IMR-90 (cell line): ENCODE data around the gene HECW1. TPM values are rescaled to one million over a fixed set of nuclear protein-coding genes. Genes with fewer than 3 reads are reported as not detected.

Source experiments
- ATAC-seq: fragments of 200-7000 bp; cut with Tn5 transposase; 2 replicates; pipeline ENCODE4 v1.9.1; 2020; ENCODE audit warnings: low read depth, mild to moderate bottlenecking, moderate library complexity
- BruUV-seq: library from RNA; stranded (reverse); fragments of 400-500 nt; replicated peaks from 2 replicates; lab custom pipeline; 2021; lab: Mats Ljungman, UMichigan
- CTCF ChIA-PET: fragments of 300-600 bp; formaldehyde crosslinking; extraction: SDS; loops from one replicate; lab custom pipeline; 2021; ENCODE audit warnings: antibody characterized with exemption; lab: Yijun Ruan, JAX
- POLR2A ChIA-PET: fragments of 300-600 bp; sonication (Branson Sonifier 250); formaldehyde crosslinking; loops from one replicate; lab custom pipeline; 2022; ENCODE audit warnings: antibody characterized with exemption; ENCODE audit not compliant: unreplicated experiment; lab: Charles Lee
- DNase-seq: peaks from one replicate; pipeline ENCODE4 v3.0.0; 2013
- H2AFZ ChIP-seq: replicated peaks from 2 replicates; pipeline ENCODE3; 2013; ENCODE audit warnings: low read length, mild to moderate bottlenecking; ENCODE audit not compliant: poor library complexity
- H2AK5ac ChIP-seq: 2 replicates; pipeline ENCODE4 v1.6.1; 2013; ENCODE audit warnings: low read depth, low read length, inconsistent platforms
- H2AK9ac ChIP-seq: replicated peaks from 2 replicates; pipeline ENCODE3; 2013; ENCODE audit warnings: mild to moderate bottlenecking, low read depth, low read length, moderate library complexity; ENCODE audit not compliant: poor library complexity
- H2BK120ac ChIP-seq: 2 replicates; pipeline ENCODE4 v1.6.1; 2013; ENCODE audit warnings: low read depth, low read length, inconsistent platforms
- H2BK15ac ChIP-seq: 3 replicates; pipeline ENCODE4 v1.6.1; 2013; ENCODE audit warnings: low read depth, low read length, inconsistent platforms
- H2BK20ac ChIP-seq: 2 replicates; pipeline ENCODE4 v1.6.1; 2013; ENCODE audit warnings: low read depth, mild to moderate bottlenecking, inconsistent platforms, low read length, moderate library complexity
- H2BK5ac ChIP-seq: 2 replicates; pipeline ENCODE4 v1.6.1; 2013; ENCODE audit warnings: mild to moderate bottlenecking, low read depth, low read length, inconsistent platforms; ENCODE audit not compliant: poor library complexity, severe bottlenecking
- H3K14ac ChIP-seq: replicated peaks from 2 replicates; pipeline ENCODE4 v1.6.1; 2013; ENCODE audit warnings: low read depth, low read length, inconsistent platforms
- H3K18ac ChIP-seq: 2 replicates; pipeline ENCODE4 v1.6.1; 2013; ENCODE audit warnings: low read depth, low read length, control low read depth
- H3K23ac ChIP-seq: 2 replicates; pipeline ENCODE4 v1.6.1; 2013; ENCODE audit warnings: low read depth, low read length, inconsistent platforms
- H3K27ac ChIP-seq: 2 replicates; pipeline ENCODE4 v1.5.1; 2013; ENCODE audit warnings: mild to moderate bottlenecking, control low read depth, low read length; ENCODE audit not compliant: insufficient read depth
- H3K27me3 ChIP-seq: 2 replicates; pipeline ENCODE4 v1.6.1; 2013; ENCODE audit warnings: low read length; ENCODE audit not compliant: control insufficient read depth, insufficient read depth
- H3K36me3 ChIP-seq: 2 replicates; pipeline ENCODE4 v1.6.1; 2013; ENCODE audit warnings: low read length, mixed read lengths; ENCODE audit not compliant: control insufficient read depth, insufficient read depth
- H3K4ac ChIP-seq: 2 replicates; pipeline ENCODE4 v1.6.1; 2013; ENCODE audit warnings: low read depth, low read length, inconsistent platforms
- H3K4me1 ChIP-seq: 2 replicates; pipeline ENCODE4 v1.6.1; 2013; ENCODE audit warnings: low read length, mixed read lengths; ENCODE audit not compliant: control insufficient read depth, insufficient read depth
- H3K4me2 ChIP-seq: 2 replicates; pipeline ENCODE4 v1.6.1; 2013; ENCODE audit warnings: low read depth, mild to moderate bottlenecking, control low read depth, low read length, moderate library complexity
- H3K4me3 ChIP-seq: 2 replicates; pipeline ENCODE4 v1.5.1; 2013; ENCODE audit warnings: low read depth, mild to moderate bottlenecking, control low read depth, low read length, moderate library complexity; ENCODE audit not compliant: insufficient read depth
- H3K56ac ChIP-seq: 2 replicates; pipeline ENCODE4 v1.6.1; 2013; ENCODE audit warnings: low read length, inconsistent platforms; ENCODE audit not compliant: insufficient read depth; ENCODE audit errors: extremely low read depth
- H3K79me1 ChIP-seq, 2 experiments: 2 replicates each; pipeline ENCODE4 v1.6.1; 2013; ENCODE audit warnings: low read length in 2 of 2, inconsistent platforms in 1 of 2, low read depth in 1 of 2
- H3K9ac ChIP-seq: 2 replicates; pipeline ENCODE4 v1.6.1; 2013; ENCODE audit warnings: low read depth, low read length, control low read depth
- H3K9me1 ChIP-seq: 2 replicates; pipeline ENCODE4 v1.6.1; 2013; ENCODE audit warnings: low read length, inconsistent platforms; ENCODE audit not compliant: insufficient read depth
- H3K9me3 ChIP-seq: 2 replicates; pipeline ENCODE4 v1.6.1; 2013; ENCODE audit warnings: low read length; ENCODE audit not compliant: control insufficient read depth, insufficient read depth
- H4K20me1 ChIP-seq: 2 replicates; pipeline ENCODE4 v1.6.1; 2013; ENCODE audit warnings: low read length, inconsistent platforms; ENCODE audit not compliant: insufficient read depth
- H4K5ac ChIP-seq: 2 replicates; pipeline ENCODE4 v1.6.1; 2013; ENCODE audit warnings: mild to moderate bottlenecking, low read depth, low read length, control low read depth
- H4K8ac ChIP-seq, 2 experiments: 2 replicates each; pipeline ENCODE4 v1.6.1; 2013; ENCODE audit warnings: low read depth in 2 of 2, low read length in 2 of 2, control low read depth in 1 of 2, inconsistent platforms in 1 of 2
- H4K91ac ChIP-seq: 2 replicates; pipeline ENCODE4 v1.6.1; 2013; ENCODE audit warnings: low read depth, low read length, inconsistent platforms; ENCODE audit not compliant: insufficient read depth
- BHLHE40 ChIP-seq: fragments of 150-350 bp; IDR thresholded peaks from 2 replicates; pipeline ENCODE4 v1.6.1; 2016; ENCODE audit warnings: mild to moderate bottlenecking, low read depth, low read length
- CHD1 ChIP-seq: IDR thresholded peaks from 2 replicates; pipeline ENCODE4 v1.6.1; 2012; ENCODE audit warnings: low read depth, low read length, improper control_type of control experiment
- CTCF ChIP-seq: conservative IDR thresholded peaks from 2 replicates; pipeline ENCODE4 v1.5.1; 2012; ENCODE audit warnings: mild to moderate bottlenecking, low read depth, low read length, improper control_type of control experiment
- ELK1 ChIP-seq: fragments of 150-350 bp; IDR thresholded peaks from 2 replicates; pipeline ENCODE4 v1.6.1; 2016; ENCODE audit warnings: low read depth, mild to moderate bottlenecking, low read length, moderate library complexity, borderline replicate concordance
- FOS ChIP-seq: fragments of 150-350 bp; IDR thresholded peaks from 2 replicates; pipeline ENCODE4 v1.6.1; 2016; ENCODE audit warnings: low read depth, low read length
- MAFK ChIP-seq: IDR thresholded peaks from 2 replicates; pipeline ENCODE4 v1.6.1; 2012; ENCODE audit warnings: low read depth, low read length, improper control_type of control experiment
- MAZ ChIP-seq: IDR thresholded peaks from 2 replicates; pipeline ENCODE4 v1.6.1; 2012; ENCODE audit warnings: low read depth, mild to moderate bottlenecking, low read length, improper control_type of control experiment, moderate library complexity, borderline replicate concordance
- MXI1 ChIP-seq: IDR thresholded peaks from 2 replicates; pipeline ENCODE4 v1.6.1; 2012; ENCODE audit warnings: low read depth, mild to moderate bottlenecking, low read length, moderate library complexity, borderline replicate concordance
- NFE2L2 ChIP-seq: fragments of 150-350 bp; IDR thresholded peaks from 2 replicates; pipeline ENCODE4 v1.6.1; 2016; ENCODE audit warnings: low read depth, mild to moderate bottlenecking, low read length
- POLR2A ChIP-seq: IDR thresholded peaks from 2 replicates; pipeline ENCODE4 v1.6.1; 2012; ENCODE audit warnings: mild to moderate bottlenecking, low read depth, low read length
- RAD21 ChIP-seq: IDR thresholded peaks from 2 replicates; pipeline ENCODE4 v1.6.1; 2012; ENCODE audit warnings: low read length, improper control_type of control experiment
- RCOR1 ChIP-seq: IDR thresholded peaks from 2 replicates; pipeline ENCODE4 v1.6.1; 2012; ENCODE audit warnings: mild to moderate bottlenecking, low read length, improper control_type of control experiment; ENCODE audit not compliant: insufficient replicate concordance
- RFX5 ChIP-seq: IDR thresholded peaks from 2 replicates; pipeline ENCODE4 v1.8.0; 2012; ENCODE audit warnings: low read depth, mild to moderate bottlenecking, low read length, moderate library complexity
- SMC3 ChIP-seq: fragments of 150-350 bp; IDR thresholded peaks from 2 replicates; pipeline ENCODE4 v1.6.1; 2016; ENCODE audit warnings: low read depth, mild to moderate bottlenecking, antibody characterized with exemption, low read length, moderate library complexity
- USF2 ChIP-seq: fragments of 150-350 bp; IDR thresholded peaks from 2 replicates; pipeline ENCODE4 v1.6.1; 2017; ENCODE audit warnings: mild to moderate bottlenecking, antibody characterized with exemption, low read length, low read depth
- WGBS, 2 experiments: methylation state at CpG; one replicate each; pipeline versions ENCODE4 v1.1.5 to v1.1.7; 2013; ENCODE audit warnings: missing lambda C conversion rate in 2 of 2; ENCODE audit not compliant: insufficient read length in 1 of 2; ENCODE audit errors: extremely low coverage in 2 of 2; 5-methylcytosine and 5-hydroxymethylcytosine counted together
- dilution Hi-C: fragments of 300-500 bp; cut with HindIII; formaldehyde crosslinking; loops from one replicate; pipeline ENCODE4 v1.14.3; 2018; ENCODE audit warnings: low sequenced_read_pairs; ENCODE audit not compliant: unreplicated experiment
- in situ Hi-C: fragments of 300-500 bp; cut with MboI; formaldehyde crosslinking; loops from 3 replicates; pipeline ENCODE4 v1.14.3; 2019; ENCODE audit warnings: low sequenced_read_pairs, inconsistent platforms, mixed read lengths
- intact Hi-C: fragments of 100-400 bp; cut with micrococcal nuclease; formaldehyde crosslinking; loops from 2 replicates; pipeline ENCODE4 v1.10.0; 2022
- polyA plus RNA-seq, 3 experiments: library from polyadenylated mRNA; depleted of rRNA; stranded (reverse); fragments of >200 nt; gene quantifications; 2 replicates each; pipeline ENCODE4 v1.2.3, GENCODE V29; 2012; ENCODE audit warnings: low replicate concordance in 1 of 3
- total RNA-seq: library from RNA; depleted of rRNA; stranded (reverse); fragments of >200 nt; gene quantifications from 2 replicates; pipeline ENCODE4 v1.2.3, GENCODE V29; 2012

The HECW1 gene
- total and polyA plus RNA-seq, 2 of the 4 experiments (the other 2 are of a cell fraction) = 0.56 to 1.3 TPM

- no peak for DNase-seq
- H3K23ac ChIP-seq = no peak overlapping the region
- H3K9ac ChIP-seq = no peak overlapping the region
- no peak overlapping the region for H3K4ac ChIP-seq
- H2BK120ac ChIP-seq = no peak overlapping the region
- intact Hi-C loops (no loop called here), dilution Hi-C loops (no loop called here), in situ Hi-C loops (no loop called here)
- no peaks in the 10 kb centered on the region for H3K27me3 ChIP-seq
- no peak overlapping the region for H4K91ac ChIP-seq
- no peak overlapping the region for H2AK9ac ChIP-seq
- no TSS peak for BruUV-seq
- TF ChIP-seq USF2 = no peak
- no peak for TF ChIP-seq CHD1
- TF ChIP-seq RAD21 = no peak
- TF ChIP-seq MAZ = no peak
- TF ChIP-seq RFX5 = no peak
- no peak for TF ChIP-seq RCOR1
- no peak for TF ChIP-seq BHLHE40
- no peak for TF ChIP-seq MXI1
- no peak for TF ChIP-seq POLR2A
- TF ChIP-seq CTCF = no peak
- no peak for TF ChIP-seq MAFK
- no peak for TF ChIP-seq ELK1
- no peak for TF ChIP-seq NFE2L2
- no peak for TF ChIP-seq SMC3
- no peak for TF ChIP-seq FOS
- ATAC-seq = no peak
- no peak overlapping the region for H4K5ac ChIP-seq
- H3K18ac ChIP-seq = no peak overlapping the region
- no peak overlapping the region for H2AK5ac ChIP-seq
- peaks cover 5% of the 10 kb centered on the region; the same call in 1 of the 2 replicates for H3K4me1 ChIP-seq
- no peaks in the 10 kb centered on the region for H3K9me3 ChIP-seq
- H3K4me3 ChIP-seq = no peak overlapping the region
- H4K20me1 ChIP-seq = no peaks in the 10 kb centered on the region
- no peak overlapping the region for H3K56ac ChIP-seq
- H3K27ac ChIP-seq = no peak overlapping the region
- no peak overlapping the region for H2BK20ac ChIP-seq
- H2AFZ ChIP-seq = no peak overlapping the region
- ChIA-PET CTCF (no interaction called here), POLR2A (no interaction called here)
- no peak overlapping the region for H3K4me2 ChIP-seq
- 87% methylated on average over 3 of the region's 5 CpGs; no CpG with 5 or more reads in 1 of the 2 experiments for WGBS, 2 experiments
- H3K36me3 ChIP-seq = no peaks in the 10 kb centered on the region
- H4K8ac ChIP-seq = no peak overlapping the region
- no peak overlapping the region for H3K14ac ChIP-seq
- H3K9me1 ChIP-seq = peaks cover 13% of the 10 kb centered on the region
- H2BK5ac ChIP-seq = no peak overlapping the region
- peaks cover 0 to 9% of the 10 kb centered on the region in 2 experiments; a peak in 2 of 4 replicates for H3K79me1 ChIP-seq
- H2BK15ac ChIP-seq = no peak overlapping the region
Observed at GRCh38 chr7:43196379-43196778, 83.9 kb downstream of the HECW1 start.
